ENCODE results near the gene PRKG1. TPM values are rescaled to one million over a fixed set of nuclear protein-coding genes. Genes with fewer than 3 reads are reported as not detected.

The PRKG1 gene
- total and polyA plus RNA-seq, 12 donors = 3.8 to 48.1 (median 29.9) TPM

DNA sequence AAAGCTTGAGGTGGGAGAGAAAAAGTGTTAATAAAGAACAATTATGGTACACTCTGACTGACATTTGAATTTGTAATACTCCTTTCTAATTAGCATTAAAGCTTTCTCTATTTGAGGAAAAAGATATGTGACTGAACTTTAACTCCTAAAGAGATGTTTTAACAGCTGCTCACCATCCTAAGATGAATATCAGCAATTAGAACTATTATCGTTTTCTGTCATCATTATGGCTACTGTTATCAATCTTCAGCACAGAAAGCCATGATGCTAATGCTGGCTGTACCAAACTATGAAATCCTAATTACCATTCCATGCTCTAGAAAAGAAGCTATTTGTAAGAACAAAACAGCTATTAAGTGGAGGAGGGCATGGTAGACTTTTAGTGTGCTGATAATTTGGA lies 853.9 kb downstream of the PRKG1 start:
- Histone ChIP-seq H3K9me3 (peaks cover 0 to 10% (median 0%) of the 10 kb centered on the region in 11 donors), H3K4me3 (no peak overlapping the region), H3K4me1 (no peaks in the 10 kb centered on the region), H3K27me3 (no peaks in the 10 kb centered on the region), H3K27ac (no peak overlapping the region), H3K36me3 (no peaks in the 10 kb centered on the region)
- intact Hi-C loops (cut with DNase I) = no loop called here
- TF ChIP-seq CTCF (IDR thresholded peaks at IDR 0.05) = no peak
- ATAC-seq (no peak), DNase-seq (no peak)
- WGBS, 2 donors = 51 to 60% methylated on average over 1 of the region's 1 CpG

- intact Hi-C loops (cut with DNase I) = no loop called here
- peaks cover 0 to 9% (median 0%) of the 10 kb centered on the region in 9 donors for H3K4me1 ChIP-seq
- TF ChIP-seq CTCF (IDR thresholded peaks at IDR 0.05) = no peak
- no peak for DNase-seq
- no peaks in the 10 kb centered on the region for H3K27me3 ChIP-seq
- H3K27ac ChIP-seq = no peak overlapping the region
- ATAC-seq = no peak
- no peak overlapping the region for H3K4me3 ChIP-seq
- 80 to 83% methylated on average over 4 of the region's 4 CpGs for WGBS, 2 donors
- H3K36me3 ChIP-seq = no peaks in the 10 kb centered on the region
- H3K9me3 ChIP-seq = no peaks in the 10 kb centered on the region
Observed at GRCh38 chr10:51932530-51932929, 858.2 kb downstream of the PRKG1 start.

GRCh38 chr10:51934373-51934772 lies 860.1 kb downstream of the PRKG1 start:
- no peak for DNase-seq
- no peaks in the 10 kb centered on the region for H3K27me3 ChIP-seq
- H3K9me3 ChIP-seq = no peaks in the 10 kb centered on the region
- peak in 1 of 8 donors; percentile 31 for ATAC-seq
- 55 to 58% methylated on average over 5 of the region's 5 CpGs for WGBS, 2 donors
- no peak overlapping the region for H3K4me3 ChIP-seq
- TF ChIP-seq CTCF (IDR thresholded peaks at IDR 0.05) = no peak
- H3K36me3 ChIP-seq = no peaks in the 10 kb centered on the region
- intact Hi-C loops (cut with DNase I) = no loop called here
- H3K27ac ChIP-seq = no peak overlapping the region
- H3K4me1 ChIP-seq = peaks cover 0 to 9% (median 0%) of the 10 kb centered on the region in 9 donors

- no peak for TF ChIP-seq CTCF (IDR thresholded peaks at IDR 0.05)
- H3K4me3 ChIP-seq = no peak overlapping the region
- H3K9me3 ChIP-seq = no peaks in the 10 kb centered on the region
- H3K36me3 ChIP-seq = no peaks in the 10 kb centered on the region
- 83 to 86% methylated on average over 5 of the region's 5 CpGs for WGBS, 2 donors
- intact Hi-C loops (cut with DNase I) = no loop called here
- DNase-seq = no peak
- H3K4me1 ChIP-seq = peaks cover 0 to 9% (median 0%) of the 10 kb centered on the region in 9 donors
- no peak overlapping the region for H3K27ac ChIP-seq
- no peak for ATAC-seq
- no peaks in the 10 kb centered on the region for H3K27me3 ChIP-seq
Observed at GRCh38 chr10:51935341-51935740, 861.1 kb downstream of the PRKG1 start.
